Measurements from ENCODE around the gene SEZ6L2. TPM values are rescaled to one million over a fixed set of nuclear protein-coding genes. Genes with fewer than 3 reads are reported as not detected.

The SEZ6L2 gene
- total and polyA plus RNA-seq, 9 of the 15 experiments (the other 6 are each of a cell fraction or from before 2014, with no cell fraction given) = 0.10 to 2.1 (median 0.72) TPM

DNA sequence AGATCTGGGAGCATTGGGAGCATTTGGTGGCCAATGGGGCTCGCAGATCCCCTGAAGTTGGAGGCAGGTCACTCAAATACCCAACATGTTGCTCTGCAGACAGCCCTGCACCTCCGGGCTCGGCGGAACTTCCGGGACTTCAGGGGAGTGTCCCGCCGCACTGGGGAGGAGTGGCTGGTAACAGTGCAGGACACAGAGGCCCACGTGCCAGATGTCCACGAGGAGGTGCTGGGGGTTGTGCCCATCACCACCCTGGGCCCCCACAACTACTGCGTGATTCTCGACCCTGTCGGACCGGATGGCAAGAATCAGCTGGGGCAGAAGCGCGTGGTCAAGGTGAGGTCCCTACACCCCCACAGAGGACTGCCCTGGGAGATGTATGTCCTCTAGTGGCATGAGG is 62.7 kb downstream of the SEZ6L2 start (continued):
- peak; percentile 71 for TF ChIP-seq MGA (IDR thresholded peaks at IDR 0.05)
- TF ChIP-seq, protein P1, sequence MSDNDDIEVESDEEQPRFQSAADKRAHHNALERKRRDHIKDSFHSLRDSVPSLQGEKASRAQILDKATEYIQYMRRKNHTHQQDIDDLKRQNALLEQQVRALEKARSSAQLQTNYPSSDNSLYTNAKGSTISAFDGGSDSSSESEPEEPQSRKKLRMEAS (CRISPR knock-in tag; IDR thresholded peaks at IDR 0.05) = peak; percentile 35; the same call in 1 of the 2 replicates
- peak; percentile 41 to 73 for TF ChIP-seq E2F6 (IDR thresholded peaks at IDR 0.05; ENCODE audit: borderline replicate concordance in 1 of 2, extremely low read depth in 1 of 2, insufficient read depth in 1 of 2, insufficient read length in 1 of 2, low read depth in 1 of 2, low read length in 1 of 2, poor library complexity in 1 of 2, severe bottlenecking in 1 of 2)

All from K562 (cell line).